GF-D8 (cell line): ENCODE measurements around the gene PDXK.

Experiments used
- DNase-seq: peaks from one replicate; lab custom pipeline; 2025; lab: John Stamatoyannopoulos, UW

PDXK gene

DNA sequence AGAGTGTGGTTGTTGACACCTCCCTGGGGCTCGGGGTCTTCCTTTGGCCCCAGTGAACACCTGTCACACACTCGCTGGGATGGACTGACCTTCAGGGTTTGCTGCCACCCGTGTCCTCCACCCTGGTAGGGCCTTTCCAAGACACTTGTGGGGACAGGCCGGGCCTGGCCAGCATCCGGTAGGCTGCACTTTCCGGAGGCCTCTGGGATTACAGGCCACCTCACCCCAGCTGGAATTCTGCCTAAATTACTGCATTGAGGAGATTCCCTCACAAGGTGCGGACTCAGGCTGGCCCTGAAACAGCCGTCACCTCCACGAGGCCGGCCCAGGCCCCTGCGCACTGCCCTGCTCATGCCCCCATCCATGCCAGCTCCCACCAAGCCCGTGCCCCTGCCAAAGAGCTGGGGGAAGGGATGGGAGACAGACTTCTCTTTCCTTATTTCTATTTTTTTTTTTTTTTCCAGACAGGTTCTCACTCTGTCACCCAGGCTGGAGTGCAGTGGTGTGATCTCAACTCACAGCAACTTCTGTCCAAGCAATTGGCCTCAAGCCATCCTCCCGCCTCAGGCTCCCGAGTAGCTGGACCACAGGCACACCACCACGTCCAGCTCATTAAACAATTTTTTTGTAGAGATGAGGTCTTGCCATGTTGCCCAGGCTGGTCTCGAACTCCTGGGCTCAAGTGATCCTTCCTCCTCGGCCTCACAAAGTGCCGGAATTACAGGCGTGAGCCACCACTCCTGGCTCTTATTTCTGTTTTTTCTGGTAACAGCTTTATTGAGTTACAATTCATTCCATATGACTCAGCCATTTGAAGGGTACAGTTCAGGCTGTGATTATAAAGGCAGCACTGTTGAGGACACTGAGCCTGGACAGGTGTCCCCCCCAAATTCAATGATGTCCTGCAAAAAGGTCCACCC, 45.9 kb downstream of the PDXK start:
- DNase-seq, result no peak

DNA sequence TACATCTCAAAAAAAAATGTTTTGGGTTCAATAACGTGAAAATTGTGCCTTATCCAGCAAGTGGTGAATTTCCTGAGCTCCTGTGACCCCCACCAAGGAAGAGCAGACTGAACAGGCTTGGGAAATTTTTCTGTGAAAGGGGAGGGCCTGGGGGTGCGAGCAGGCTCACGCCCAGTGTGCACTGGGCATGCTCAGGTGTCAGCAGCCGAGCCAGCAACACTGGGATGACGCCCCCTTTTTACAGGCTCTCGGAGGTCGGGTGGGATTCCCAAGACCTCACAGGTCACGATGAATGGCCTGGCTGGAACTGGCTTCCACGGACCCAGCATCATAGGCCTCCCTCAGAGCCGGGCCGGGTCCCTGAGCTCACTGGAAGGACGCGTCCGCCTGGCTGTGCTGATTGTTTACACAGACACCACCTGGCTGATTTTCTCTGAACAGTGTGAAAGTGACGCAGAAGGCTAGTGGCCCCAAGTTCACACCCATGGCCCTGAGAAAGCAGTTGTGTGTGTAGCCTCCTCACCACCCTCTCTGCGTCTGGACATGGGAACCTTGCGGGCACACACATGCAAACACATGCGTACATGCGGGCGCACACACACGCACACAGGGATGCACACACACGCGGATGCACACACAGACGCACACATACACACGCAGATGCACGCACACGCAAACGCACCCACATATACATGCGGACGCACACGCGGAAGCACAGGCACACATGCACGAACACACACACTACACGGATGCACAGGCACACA, 48.0 kb downstream of the PDXK start:
- no peak for DNase-seq

- DNase-seq, result no peak
Observed at GRCh38 chr21:43767498-43767983, 48.6 kb downstream of the PDXK start.

- DNase-seq, result no peak
Observed at GRCh38 chr21:43767984-43768867, 49.3 kb downstream of the PDXK start.

DNA sequence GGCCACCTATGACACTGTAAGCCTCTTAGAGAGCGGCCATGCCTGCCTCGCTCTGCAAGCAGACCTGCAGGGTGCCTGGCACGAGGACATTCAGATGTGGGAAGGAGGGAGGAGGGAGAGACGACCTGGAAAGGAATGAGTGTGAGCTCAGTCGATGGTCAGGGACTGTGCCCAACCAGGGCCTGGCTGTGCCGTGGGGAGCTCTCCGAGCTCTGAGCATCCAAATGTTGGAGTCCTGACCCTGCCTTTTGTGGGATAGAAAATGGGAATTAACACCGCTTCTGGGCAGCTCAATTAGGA, 49.9 kb downstream of the PDXK start:
- no peak for DNase-seq

- no peak for DNase-seq
Observed at GRCh38 chr21:43769325-43769958, 50.5 kb downstream of the PDXK start.

DNA sequence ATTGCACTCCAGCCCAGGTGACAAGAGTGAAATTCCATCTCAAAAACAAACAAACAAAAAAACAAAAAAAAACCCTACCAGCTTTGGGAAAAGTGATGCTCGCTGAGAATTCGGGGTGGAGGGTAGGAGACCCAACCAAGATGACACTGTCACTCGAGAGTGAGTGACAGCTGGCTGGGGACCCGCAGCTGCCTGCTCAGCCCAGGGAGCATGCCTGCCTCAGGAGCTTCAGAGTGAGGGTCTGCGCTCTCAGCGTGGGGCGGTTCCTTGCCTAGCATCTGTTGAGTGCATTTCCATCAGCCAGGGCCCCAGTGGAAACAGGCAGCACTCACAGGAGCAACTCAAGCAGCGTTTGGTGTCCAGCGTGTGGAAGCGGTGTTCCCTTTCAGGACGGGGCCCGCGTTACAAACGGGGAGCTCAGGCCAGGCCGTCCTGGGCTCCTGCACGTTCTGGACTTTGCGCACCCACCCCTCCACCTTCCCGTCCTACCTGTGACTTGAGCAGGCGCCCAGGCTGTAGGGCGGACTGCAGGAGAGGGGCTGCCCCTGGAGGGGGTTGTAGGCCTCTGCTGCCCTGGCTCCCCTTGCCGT, 51.2 kb downstream of the PDXK start:
- no peak for DNase-seq

- no peak for DNase-seq
Observed at GRCh38 chr21:43771199-43771675, 52.3 kb downstream of the PDXK start.

GRCh38 chr21:43771698-43772424, 52.9 kb downstream of the PDXK start:
- DNase-seq, result no peak

- DNase-seq, result no peak
Observed at GRCh38 chr21:43772425-43772821, 53.5 kb downstream of the PDXK start.

DNA sequence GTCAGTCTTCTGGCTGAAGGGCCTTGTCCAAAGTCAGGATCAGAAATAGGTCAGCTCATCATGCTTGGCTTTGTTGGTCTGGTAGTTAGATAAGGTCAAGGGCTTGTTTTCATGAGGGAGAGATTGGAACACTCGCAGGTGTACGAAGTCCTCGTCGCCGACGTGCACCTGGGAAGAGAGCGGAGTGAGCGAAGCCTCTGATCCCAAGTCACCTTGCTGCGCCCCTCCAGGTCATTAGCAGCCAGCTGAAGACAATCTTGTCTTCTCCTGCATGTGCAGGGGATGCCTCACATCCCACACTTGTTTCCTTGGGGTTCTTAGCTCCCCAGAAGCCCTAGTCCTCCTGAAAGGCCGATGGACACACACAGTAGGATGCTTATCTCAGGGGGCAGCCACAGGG, 55.2 kb downstream of the PDXK start:
- no peak for DNase-seq

DNA sequence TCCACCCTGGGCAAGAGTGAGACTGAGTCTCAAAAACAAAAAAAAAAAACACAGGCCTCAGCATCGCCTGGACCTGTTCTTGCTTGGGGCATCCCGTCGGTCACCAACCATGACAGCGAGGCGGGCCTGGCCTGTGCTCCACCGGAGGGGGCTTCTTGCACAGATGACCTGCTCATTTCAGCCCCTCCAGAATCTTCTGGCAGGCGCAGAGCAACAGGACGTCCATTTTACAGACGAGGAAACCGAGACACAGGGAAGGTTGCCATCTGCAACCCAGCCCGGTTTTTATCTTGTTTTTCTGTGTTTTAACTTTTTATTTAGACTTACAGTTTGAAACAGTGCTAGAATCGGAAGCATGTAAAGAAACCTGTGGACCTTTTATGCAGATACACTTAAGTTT, 56.3 kb downstream of the PDXK start:
- no peak for DNase-seq

DNA sequence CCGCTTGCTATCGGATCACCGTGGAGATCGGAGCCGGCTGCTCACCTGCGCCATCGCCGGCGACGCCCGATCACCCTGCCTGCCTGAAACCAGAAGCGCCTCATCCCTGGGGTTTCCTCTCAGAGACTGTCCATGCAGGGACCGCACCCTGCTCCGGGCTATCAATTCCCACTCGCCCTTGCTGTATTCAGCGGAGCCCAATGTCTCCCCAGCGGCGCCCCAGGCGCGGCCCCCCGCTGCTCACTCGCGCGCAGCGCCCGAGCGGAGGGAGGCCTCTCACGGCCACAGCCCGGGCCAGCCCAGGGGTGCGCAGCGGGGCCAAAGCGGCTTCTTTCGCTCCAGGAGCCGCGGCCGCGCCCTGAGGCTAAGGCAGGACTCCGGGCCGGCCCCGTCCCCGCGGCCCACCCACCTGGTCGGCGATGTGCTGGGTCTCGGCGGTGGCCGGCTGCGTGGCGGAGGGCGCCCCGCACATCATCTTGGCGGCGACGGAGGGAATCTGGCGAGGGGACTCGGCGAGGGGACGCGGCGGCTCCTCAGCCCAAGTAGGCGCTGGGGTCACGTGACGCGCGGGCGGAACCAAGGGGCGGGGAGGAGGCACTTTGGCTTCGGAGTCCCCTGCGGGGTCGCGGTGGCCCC, 57.0 kb downstream of the PDXK start, which contains the start of gene CSTB:
Gene CSTB (minus strand): TSS at position 514 of the 636 bp plus-strand sequence. CDS start 39 bp downstream, at position 475.
- DNase-seq, result peak; percentile 57

DNA sequence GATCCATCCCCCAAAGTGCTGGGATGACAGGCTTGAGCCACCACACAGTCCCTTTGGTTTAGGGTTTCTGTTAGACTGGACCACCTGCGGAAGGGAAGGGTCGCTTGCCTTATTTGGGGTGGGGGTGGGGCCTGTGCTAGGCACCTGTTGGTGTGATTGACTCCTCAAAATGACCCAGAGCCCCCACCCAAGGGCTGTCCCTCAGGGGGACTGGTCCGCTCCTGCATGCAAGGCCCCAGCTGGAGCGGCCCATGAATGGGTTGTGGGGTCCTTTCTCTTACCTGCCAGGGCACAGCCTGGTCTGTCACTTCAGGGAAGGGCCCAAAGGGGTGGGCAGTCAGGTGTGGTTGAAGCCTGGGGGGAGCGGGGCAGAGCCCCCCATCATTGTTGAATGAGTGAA, 59.0 kb downstream of the PDXK start:
- no peak for DNase-seq

- peak; percentile 24 for DNase-seq
Observed at GRCh38 chr21:43778469-43779335, 59.8 kb downstream of the PDXK start.

GRCh38 chr21:43779660-43780059, 60.7 kb downstream of the PDXK start:
- DNase-seq, result no peak

- no peak for DNase-seq
Observed at GRCh38 chr21:43781846-43782245, 62.9 kb downstream of the PDXK start.

DNA sequence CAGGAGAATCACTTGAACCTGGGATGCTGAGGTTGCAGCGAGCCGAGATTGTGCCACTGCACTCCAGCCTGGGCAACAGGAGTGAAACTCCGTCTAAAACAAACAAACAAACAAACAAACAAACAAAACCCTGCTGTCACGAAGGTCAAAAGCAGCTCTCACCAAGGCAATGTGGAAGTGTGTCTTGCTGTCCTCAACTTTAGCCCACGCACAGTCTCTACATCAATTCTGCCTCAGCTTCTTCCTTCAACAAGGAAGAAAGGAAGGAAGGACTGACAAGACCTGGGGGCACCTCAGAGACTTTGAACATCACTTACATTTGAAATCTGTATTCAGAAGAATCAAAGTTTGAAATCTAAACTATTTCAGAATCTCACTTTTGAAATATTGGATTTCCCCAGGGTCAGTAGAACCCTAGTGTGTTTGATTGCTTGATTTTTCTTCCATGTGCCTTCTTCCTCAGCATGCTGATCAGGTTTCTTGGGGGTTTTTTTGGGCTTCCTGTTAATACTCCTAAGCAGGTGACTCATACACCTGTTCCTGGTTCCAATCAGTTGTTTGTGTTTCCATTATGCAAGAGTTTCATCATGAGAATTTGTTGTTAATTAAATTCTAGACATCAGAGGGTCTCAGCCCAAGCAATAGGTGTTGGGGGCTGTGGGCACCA, 63.6 kb downstream of the PDXK start:
- DNase-seq, result no peak
